ENCODE data around the gene CNTFR.
"Not testable (repeated sequence)": the region's sequence is repeated elsewhere in the genome, so short reads cannot be mapped to it uniquely, and the experiment has no call there.

DNA sequence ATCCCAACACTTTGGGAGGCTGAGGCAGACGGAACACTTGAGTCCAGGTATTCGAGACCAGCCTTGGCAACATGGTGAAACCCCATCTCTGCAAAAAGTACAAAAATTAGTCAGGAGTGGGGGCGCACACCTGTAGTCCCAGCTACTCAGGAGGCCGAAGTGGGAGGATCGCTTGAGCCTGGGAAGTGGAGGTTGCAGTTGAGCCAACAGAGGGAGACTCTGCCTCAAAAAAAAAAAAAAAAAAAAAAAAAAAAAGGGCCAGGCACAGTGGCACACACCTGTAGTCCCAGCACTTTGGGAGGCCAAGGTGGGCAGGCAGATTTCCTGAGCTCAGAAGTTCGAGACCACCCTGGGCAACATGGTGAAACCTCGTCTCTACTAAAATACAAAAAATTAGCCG lies 49.8 kb upstream of the CNTFR start:
- TF ChIP-seq, protein P1, sequence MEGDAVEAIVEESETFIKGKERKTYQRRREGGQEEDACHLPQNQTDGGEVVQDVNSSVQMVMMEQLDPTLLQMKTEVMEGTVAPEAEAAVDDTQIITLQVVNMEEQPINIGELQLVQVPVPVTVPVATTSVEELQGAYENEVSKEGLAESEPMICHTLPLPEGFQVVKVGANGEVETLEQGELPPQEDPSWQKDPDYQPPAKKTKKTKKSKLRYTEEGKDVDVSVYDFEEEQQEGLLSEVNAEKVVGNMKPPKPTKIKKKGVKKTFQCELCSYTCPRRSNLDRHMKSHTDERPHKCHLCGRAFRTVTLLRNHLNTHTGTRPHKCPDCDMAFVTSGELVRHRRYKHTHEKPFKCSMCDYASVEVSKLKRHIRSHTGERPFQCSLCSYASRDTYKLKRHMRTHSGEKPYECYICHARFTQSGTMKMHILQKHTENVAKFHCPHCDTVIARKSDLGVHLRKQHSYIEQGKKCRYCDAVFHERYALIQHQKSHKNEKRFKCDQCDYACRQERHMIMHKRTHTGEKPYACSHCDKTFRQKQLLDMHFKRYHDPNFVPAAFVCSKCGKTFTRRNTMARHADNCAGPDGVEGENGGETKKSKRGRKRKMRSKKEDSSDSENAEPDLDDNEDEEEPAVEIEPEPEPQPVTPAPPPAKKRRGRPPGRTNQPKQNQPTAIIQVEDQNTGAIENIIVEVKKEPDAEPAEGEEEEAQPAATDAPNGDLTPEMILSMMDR (IDR thresholded peaks at IDR 0.05) = not testable (repeated sequence)
- TF ChIP-seq POLR2A (IDR thresholded peaks at IDR 0.05) = not testable (repeated sequence)

All from body of pancreas (tissue), 4 donors.